ENCODE measurements around the gene C5. TPM values are rescaled to one million over a fixed set of nuclear protein-coding genes. Genes with fewer than 3 reads are reported as not detected.

C5 gene
- total RNA-seq, 1 experiment from 2014 or later, result 10.2 TPM

GRCh38 chr9:120989065-120989464 is 61.0 kb downstream of the C5 start:
- Histone ChIP-seq H4K20me1 (ENCODE audit: insufficient read depth, low read depth, low read length) (no peaks in the 10 kb centered on the region), H3K9ac (ENCODE audit: low read length) (no peak overlapping the region), H3K36me3 (ENCODE audit: insufficient read depth, low read length) (no peaks in the 10 kb centered on the region), H3K4me3 (ENCODE audit: low read length) (no peak overlapping the region), H3K9me3 (ENCODE audit: low read length) (no peaks in the 10 kb centered on the region), H3K27ac (ENCODE audit: low read length) (no peak overlapping the region), H3K9me2 (replicated peaks; ENCODE audit: insufficient read depth, low read length) (no peaks in the 10 kb centered on the region), H3K27me3 (ENCODE audit: low read length) (no peaks in the 10 kb centered on the region), H3K4me2 (ENCODE audit: low read depth, low read length, poor library complexity, severe bottlenecking) (no peak overlapping the region), H3K79me2 (ENCODE audit: low read length) (no peaks in the 10 kb centered on the region), H3K4me1 (ENCODE audit: low read length) (peaks cover 3% of the 10 kb centered on the region), H2AFZ (ENCODE audit: low read length) (no peak overlapping the region)
- no peak for DNase-seq

DNA sequence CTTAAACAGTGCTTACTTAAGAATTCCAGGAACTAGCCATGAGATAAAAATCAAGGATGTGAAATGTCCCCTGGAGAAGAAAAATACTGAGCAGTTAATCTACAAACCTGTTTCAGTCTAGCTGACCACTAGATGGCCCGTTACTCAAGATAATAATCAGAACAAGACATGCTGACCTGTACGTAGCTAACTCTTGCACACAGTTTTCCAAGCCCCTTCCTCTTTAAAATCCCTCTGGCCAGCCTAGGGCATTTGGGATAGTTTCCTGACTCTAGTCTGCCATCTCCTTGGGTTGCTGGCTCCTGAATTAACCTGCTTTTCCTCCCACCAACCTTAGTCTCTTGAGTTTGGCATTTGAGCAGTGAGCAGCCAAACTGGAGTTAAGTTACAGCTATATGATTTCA is 64.3 kb downstream of the C5 start:
- 0 out of 2 replicates have a peak overlapping the region, but pooled peaks have one; percentile 35 for H3K9ac ChIP-seq (ENCODE audit: low read length)
- H2AFZ ChIP-seq (ENCODE audit: low read length), result peak overlapping the region; percentile 85
- H3K79me2 ChIP-seq (ENCODE audit: low read length), result no peaks in the 10 kb centered on the region
- H3K4me2 ChIP-seq (ENCODE audit: low read depth, low read length, poor library complexity, severe bottlenecking), result no peak overlapping the region
- H3K9me3 ChIP-seq (ENCODE audit: low read length), result no peaks in the 10 kb centered on the region
- H3K27me3 ChIP-seq (ENCODE audit: low read length), result no peaks in the 10 kb centered on the region
- no peaks in the 10 kb centered on the region for H3K9me2 ChIP-seq (replicated peaks; ENCODE audit: insufficient read depth, low read length)
- H4K20me1 ChIP-seq (ENCODE audit: insufficient read depth, low read depth, low read length), result no peaks in the 10 kb centered on the region
- DNase-seq, result peak; percentile 71
- H3K4me1 ChIP-seq (ENCODE audit: low read length), result peaks cover 15% of the 10 kb centered on the region
- H3K36me3 ChIP-seq (ENCODE audit: insufficient read depth, low read length), result no peaks in the 10 kb centered on the region
- H3K27ac ChIP-seq (ENCODE audit: low read length), result no peak overlapping the region
- H3K4me3 ChIP-seq (ENCODE audit: low read length), result no peak overlapping the region

DNA sequence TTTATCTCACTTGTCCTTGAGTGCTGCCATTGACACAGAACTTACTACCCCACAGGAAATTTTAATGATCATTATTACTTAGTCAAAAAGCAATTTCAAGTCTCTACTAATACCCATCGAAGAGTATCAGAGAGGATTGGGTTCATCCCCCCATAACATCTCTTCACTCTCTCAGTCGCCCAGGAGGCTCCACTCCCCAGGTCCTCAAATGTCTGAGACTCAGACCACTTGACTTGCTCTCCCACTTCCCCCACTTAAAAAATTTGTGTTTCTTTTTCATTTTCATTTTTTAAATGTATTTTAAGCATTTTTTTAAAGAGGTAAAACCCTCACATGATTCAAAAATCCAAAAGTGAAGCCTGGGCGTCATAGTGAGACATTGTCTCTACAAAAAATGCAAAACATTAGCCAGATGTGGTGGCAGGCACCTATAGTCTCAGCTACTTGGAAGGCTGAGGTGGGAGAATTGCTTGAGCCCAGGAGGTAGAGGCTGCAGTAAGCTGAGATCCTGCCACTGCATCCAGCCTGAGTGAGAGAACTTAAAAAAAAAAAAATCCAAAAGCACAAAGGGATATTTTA is 66.7 kb downstream of the C5 start:
- no peaks in the 10 kb centered on the region for H3K9me3 ChIP-seq (ENCODE audit: low read length)
- H2AFZ ChIP-seq (ENCODE audit: low read length), result 0 out of 2 replicates have a peak overlapping the region, but pooled peaks have one; percentile 60
- no peak overlapping the region for H3K4me3 ChIP-seq (ENCODE audit: low read length)
- no peaks in the 10 kb centered on the region for H3K27me3 ChIP-seq (ENCODE audit: low read length)
- peak overlapping the region; percentile 35; the same call in 1 of the 2 replicates for H3K27ac ChIP-seq (ENCODE audit: low read length)
- H3K36me3 ChIP-seq (ENCODE audit: insufficient read depth, low read length), result no peaks in the 10 kb centered on the region
- H3K9me2 ChIP-seq (replicated peaks; ENCODE audit: insufficient read depth, low read length), result no peaks in the 10 kb centered on the region
- peak overlapping the region; percentile 41 for H3K4me2 ChIP-seq (ENCODE audit: low read depth, low read length, poor library complexity, severe bottlenecking)
- H3K79me2 ChIP-seq (ENCODE audit: low read length), result no peaks in the 10 kb centered on the region
- peaks cover 15% of the 10 kb centered on the region for H3K4me1 ChIP-seq (ENCODE audit: low read length)
- H4K20me1 ChIP-seq (ENCODE audit: insufficient read depth, low read depth, low read length), result no peaks in the 10 kb centered on the region
- peak; percentile 49 for DNase-seq
- H3K9ac ChIP-seq (ENCODE audit: low read length), result peak overlapping the region; percentile 17; the same call in 1 of the 2 replicates

DNA sequence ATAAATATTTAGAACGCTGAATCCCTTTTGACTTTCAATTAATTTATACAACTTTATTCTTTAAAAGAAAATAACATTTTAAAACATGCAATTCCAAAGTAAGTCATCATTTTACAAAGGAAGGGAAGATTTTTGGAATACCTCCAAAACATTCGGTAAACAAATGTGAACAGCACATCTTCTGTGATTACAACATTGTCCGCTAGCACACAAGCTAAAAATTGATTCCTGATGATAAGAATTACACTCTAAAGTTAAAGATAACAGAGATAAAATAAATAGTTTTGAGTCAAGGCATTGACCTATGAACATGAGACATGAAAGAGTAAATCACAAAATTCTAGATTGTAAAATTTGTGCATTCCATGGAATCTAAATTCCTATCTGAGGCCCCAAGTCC is 67.2 kb downstream of the C5 start:
- no peak for DNase-seq
- Histone ChIP-seq H4K20me1 (ENCODE audit: insufficient read depth, low read depth, low read length) (no peaks in the 10 kb centered on the region), H3K4me2 (ENCODE audit: low read depth, low read length, poor library complexity, severe bottlenecking) (no peak overlapping the region), H3K9me3 (ENCODE audit: low read length) (no peaks in the 10 kb centered on the region), H3K4me1 (ENCODE audit: low read length) (peaks cover 15% of the 10 kb centered on the region), H3K36me3 (ENCODE audit: insufficient read depth, low read length) (no peaks in the 10 kb centered on the region), H3K27me3 (ENCODE audit: low read length) (no peaks in the 10 kb centered on the region), H3K27ac (ENCODE audit: low read length) (peak overlapping the region; percentile 35; the same call in 1 of the 2 replicates), H3K9me2 (replicated peaks; ENCODE audit: insufficient read depth, low read length) (no peaks in the 10 kb centered on the region), H3K9ac (ENCODE audit: low read length) (peak overlapping the region; percentile 17; the same call in 1 of the 2 replicates), H3K79me2 (ENCODE audit: low read length) (no peaks in the 10 kb centered on the region), H2AFZ (ENCODE audit: low read length) (no peak overlapping the region), H3K4me3 (ENCODE audit: low read length) (no peak overlapping the region)

- no peak overlapping the region for H3K4me2 ChIP-seq (ENCODE audit: low read depth, low read length, poor library complexity, severe bottlenecking)
These were observed 69.1 kb downstream of the C5 start for GRCh38 chr9:120980951-120981350.

DNA sequence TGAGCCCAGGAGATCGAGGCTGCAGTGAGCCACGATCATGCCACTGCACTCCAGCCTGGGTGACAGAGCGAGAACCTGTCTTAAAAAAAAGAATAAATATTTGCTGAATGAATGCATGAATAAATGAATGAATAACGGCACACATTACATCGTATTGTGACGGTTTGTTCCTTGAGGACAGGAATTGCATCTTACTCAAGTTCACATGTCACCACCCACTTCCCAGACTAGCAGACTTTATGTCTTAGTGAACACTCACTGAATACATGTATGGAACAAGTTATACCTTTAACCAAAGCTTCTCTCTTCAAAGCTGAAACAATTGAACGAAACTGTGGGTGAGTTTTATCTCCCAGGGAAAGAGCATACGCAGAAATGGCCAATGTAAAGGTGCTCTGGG is 70.3 kb downstream of the C5 start:
- H2AFZ ChIP-seq (ENCODE audit: low read length), result 0 out of 2 replicates have a peak overlapping the region, but pooled peaks have one; percentile 16
- no peaks in the 10 kb centered on the region for H3K9me3 ChIP-seq (ENCODE audit: low read length)
- no peaks in the 10 kb centered on the region for H3K36me3 ChIP-seq (ENCODE audit: insufficient read depth, low read length)
- DNase-seq, result no peak
- H4K20me1 ChIP-seq (ENCODE audit: insufficient read depth, low read depth, low read length), result no peaks in the 10 kb centered on the region
- no peak overlapping the region for H3K27ac ChIP-seq (ENCODE audit: low read length)
- peaks cover 13% of the 10 kb centered on the region for H3K4me1 ChIP-seq (ENCODE audit: low read length)
- H3K27me3 ChIP-seq (ENCODE audit: low read length), result no peaks in the 10 kb centered on the region
- H3K4me3 ChIP-seq (ENCODE audit: low read length), result no peak overlapping the region
- no peaks in the 10 kb centered on the region for H3K9me2 ChIP-seq (replicated peaks; ENCODE audit: insufficient read depth, low read length)
- H3K4me2 ChIP-seq (ENCODE audit: low read depth, low read length, poor library complexity, severe bottlenecking), result no peak overlapping the region
- H3K79me2 ChIP-seq (ENCODE audit: low read length), result no peaks in the 10 kb centered on the region
- no peak overlapping the region for H3K9ac ChIP-seq (ENCODE audit: low read length)

More at GRCh38 chr9:120980951-120981350, 69.1 kb downstream of the C5 start:
- Histone ChIP-seq H2AFZ (ENCODE audit: low read length) (no peak overlapping the region), H3K36me3 (ENCODE audit: insufficient read depth, low read length) (no peaks in the 10 kb centered on the region), H3K79me2 (ENCODE audit: low read length) (no peaks in the 10 kb centered on the region), H3K9ac (ENCODE audit: low read length) (no peak overlapping the region), H3K27ac (ENCODE audit: low read length) (no peak overlapping the region), H3K4me1 (ENCODE audit: low read length) (peaks cover 15% of the 10 kb centered on the region), H3K9me3 (ENCODE audit: low read length) (no peaks in the 10 kb centered on the region), H4K20me1 (ENCODE audit: insufficient read depth, low read depth, low read length) (no peaks in the 10 kb centered on the region), H3K9me2 (replicated peaks; ENCODE audit: insufficient read depth, low read length) (no peaks in the 10 kb centered on the region), H3K4me3 (ENCODE audit: low read length) (no peak overlapping the region), H3K27me3 (ENCODE audit: low read length) (no peaks in the 10 kb centered on the region)
- DNase-seq, result no peak

DNA sequence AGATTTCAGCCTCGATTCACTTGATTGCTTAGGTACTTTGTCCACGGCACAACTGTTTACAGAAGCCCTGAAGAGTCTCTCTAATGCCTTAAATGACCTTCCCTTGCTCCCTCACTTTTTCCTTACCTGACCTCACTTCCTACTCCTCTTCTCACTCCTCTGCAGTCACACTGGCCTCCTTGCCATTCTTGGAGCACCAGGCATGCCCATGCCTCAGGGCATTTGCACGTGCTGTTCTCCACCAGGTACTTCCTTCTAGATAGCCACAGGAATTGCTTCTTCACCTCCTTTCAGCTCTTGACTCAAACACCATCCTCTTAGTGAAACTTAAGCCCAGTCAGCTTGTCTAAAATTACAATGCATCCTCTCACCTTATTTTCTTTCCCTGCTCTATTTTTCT is 71.1 kb downstream of the C5 start:
- Histone ChIP-seq H3K9me2 (replicated peaks; ENCODE audit: insufficient read depth, low read length) (no peaks in the 10 kb centered on the region), H3K9ac (ENCODE audit: low read length) (no peak overlapping the region), H2AFZ (ENCODE audit: low read length) (no peak overlapping the region), H3K27ac (ENCODE audit: low read length) (no peak overlapping the region), H3K9me3 (ENCODE audit: low read length) (no peaks in the 10 kb centered on the region), H3K79me2 (ENCODE audit: low read length) (no peaks in the 10 kb centered on the region), H3K36me3 (ENCODE audit: insufficient read depth, low read length) (no peaks in the 10 kb centered on the region), H3K4me1 (ENCODE audit: low read length) (peaks cover 13% of the 10 kb centered on the region), H4K20me1 (ENCODE audit: insufficient read depth, low read depth, low read length) (no peaks in the 10 kb centered on the region), H3K4me3 (ENCODE audit: low read length) (no peak overlapping the region), H3K4me2 (ENCODE audit: low read depth, low read length, poor library complexity, severe bottlenecking) (no peak overlapping the region), H3K27me3 (ENCODE audit: low read length) (no peaks in the 10 kb centered on the region)
- no peak for DNase-seq

GRCh38 chr9:120977321-120977720 is 72.8 kb downstream of the C5 start:
- Histone ChIP-seq H3K4me2 (ENCODE audit: low read depth, low read length, poor library complexity, severe bottlenecking) (no peak overlapping the region), H3K9ac (ENCODE audit: low read length) (no peak overlapping the region; the same call in 1 of the 2 replicates), H3K36me3 (ENCODE audit: insufficient read depth, low read length) (no peaks in the 10 kb centered on the region), H3K27ac (ENCODE audit: low read length) (no peak overlapping the region), H3K4me3 (ENCODE audit: low read length) (no peak overlapping the region), H2AFZ (ENCODE audit: low read length) (no peak overlapping the region), H3K9me3 (ENCODE audit: low read length) (no peaks in the 10 kb centered on the region), H3K4me1 (ENCODE audit: low read length) (no peaks in the 10 kb centered on the region), H3K9me2 (replicated peaks; ENCODE audit: insufficient read depth, low read length) (no peaks in the 10 kb centered on the region), H3K27me3 (ENCODE audit: low read length) (no peaks in the 10 kb centered on the region), H4K20me1 (ENCODE audit: insufficient read depth, low read depth, low read length) (no peaks in the 10 kb centered on the region), H3K79me2 (ENCODE audit: low read length) (no peaks in the 10 kb centered on the region)
- DNase-seq, result no peak
